ENCODE results near the gene HELZ2. TPM values are rescaled to one million over a fixed set of nuclear protein-coding genes. Genes with fewer than 3 reads are reported as not detected.

The HELZ2 gene
- total RNA-seq, 1 experiment from 2014 or later = 11.7 TPM

DNA sequence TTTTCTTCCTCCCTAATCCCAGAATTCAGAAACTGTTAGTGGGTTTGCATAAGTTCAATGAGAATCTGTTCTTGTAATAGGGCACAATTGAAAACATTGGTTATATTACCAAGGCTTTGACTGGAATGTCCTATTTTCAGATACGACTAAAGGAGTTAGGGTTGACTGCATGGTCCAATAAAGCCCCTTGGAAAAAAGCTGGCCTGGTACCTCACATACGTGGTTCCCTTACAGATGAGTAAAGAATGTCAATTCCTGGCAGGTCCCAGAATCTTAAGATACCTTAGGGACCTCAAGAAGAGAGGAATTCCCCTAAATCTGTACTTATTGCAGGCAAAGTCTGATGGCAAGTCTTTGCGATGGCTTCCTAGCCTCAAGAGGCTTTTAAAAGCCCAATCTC, 48.9 kb downstream of the HELZ2 start:
- no peak for DNase-seq (ENCODE audit: low read depth)

Other genes with a start within 250 kb of the HELZ2 start
- not detected in 2 replicates for gene CHRNA4, start 212.9 kb downstream of the HELZ2 start, total RNA-seq (2014; rRNA removed; shearing (Covaris generic))
- under 0.01 and 0.23 TPM in 2 replicates for gene KCNQ2, start 101.6 kb downstream of the HELZ2 start, total RNA-seq (2014; rRNA removed; shearing (Covaris generic))
- gene EEF1A2, start 75.2 kb downstream of the HELZ2 start, total RNA-seq (2014; rRNA removed; shearing (Covaris generic)) = 203 and 276 TPM in 2 replicates
- gene PPDPF, start 53.5 kb downstream of the HELZ2 start, total RNA-seq (2014; rRNA removed; shearing (Covaris generic)) = 35.3 and 143 TPM in 2 replicates
- gene PTK6, start 36.9 kb downstream of the HELZ2 start, total RNA-seq (2014; rRNA removed; shearing (Covaris generic)) = not detected in 2 replicates
- gene SRMS, start 26.5 kb downstream of the HELZ2 start, total RNA-seq (2014; rRNA removed; shearing (Covaris generic)) = not detected in 2 replicates
- gene FNDC11, start 20.1 kb downstream of the HELZ2 start, total RNA-seq (2014; rRNA removed; shearing (Covaris generic)) = not detected in 2 replicates
- 18.3 and 22.0 TPM in 2 replicates for gene GMEB2, start 52.9 kb upstream of the HELZ2 start, total RNA-seq (2014; rRNA removed; shearing (Covaris generic))
- gene STMN3, start 79.2 kb upstream of the HELZ2 start, total RNA-seq (2014; rRNA removed; shearing (Covaris generic)) = 30.9 and 33.2 TPM in 2 replicates
- 13.1 and 19.3 TPM in 2 replicates for gene RTEL1, start 84.1 kb upstream of the HELZ2 start, total RNA-seq (2014; rRNA removed; shearing (Covaris generic))
- 5.9 and 7.2 TPM in 2 replicates for gene TNFRSF6B, start 122.4 kb upstream of the HELZ2 start, total RNA-seq (2014; rRNA removed; shearing (Covaris generic))
- 44.6 and 46.2 TPM in 2 replicates for gene ARFRP1, start 133.7 kb upstream of the HELZ2 start, total RNA-seq (2014; rRNA removed; shearing (Covaris generic))
- gene ZGPAT, start 133.8 kb upstream of the HELZ2 start, total RNA-seq (2014; rRNA removed; shearing (Covaris generic)) = 29.1 and 29.6 TPM in 2 replicates
- gene LIME1, start 162.4 kb upstream of the HELZ2 start, total RNA-seq (2014; rRNA removed; shearing (Covaris generic)) = 5.8 and 10.3 TPM in 2 replicates
- gene SLC2A4RG, start 165.5 kb upstream of the HELZ2 start, total RNA-seq (2014; rRNA removed; shearing (Covaris generic)) = 39.8 and 49.2 TPM in 2 replicates